Pons (tissue), 1 donor: ENCODE results near the gene MKRN2.
"Not testable (repeated sequence)": the region's sequence is repeated elsewhere in the genome, so short reads cannot be mapped to it uniquely, and the experiment has no call there.

Experiments used
- DNase-seq: peaks from one replicate; pipeline ENCODE4 v3.0.0-alpha.2; 2016; ENCODE audit warnings: low spot score

The MKRN2 gene

DNA sequence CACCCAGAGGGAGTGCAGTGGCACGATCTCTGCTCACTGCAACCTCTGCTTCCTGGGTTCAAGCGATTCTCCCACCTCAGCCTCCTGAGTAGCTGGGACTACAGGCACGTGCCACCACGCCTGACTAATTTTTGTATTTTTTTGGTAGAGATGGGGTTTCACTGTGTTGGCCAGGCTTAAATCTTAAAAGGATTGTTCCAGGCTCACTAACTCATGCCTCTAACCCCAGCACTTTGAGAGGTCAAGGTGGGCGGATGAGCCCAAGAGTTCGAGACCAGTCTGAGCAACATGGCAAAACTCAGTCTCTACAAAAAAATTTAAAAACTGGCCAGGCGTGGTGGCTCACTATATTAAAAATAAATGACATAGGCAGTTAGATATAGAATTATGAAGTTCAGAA lies 74.0 kb downstream of the MKRN2 start:
- DNase-seq = not testable (repeated sequence)

DNA sequence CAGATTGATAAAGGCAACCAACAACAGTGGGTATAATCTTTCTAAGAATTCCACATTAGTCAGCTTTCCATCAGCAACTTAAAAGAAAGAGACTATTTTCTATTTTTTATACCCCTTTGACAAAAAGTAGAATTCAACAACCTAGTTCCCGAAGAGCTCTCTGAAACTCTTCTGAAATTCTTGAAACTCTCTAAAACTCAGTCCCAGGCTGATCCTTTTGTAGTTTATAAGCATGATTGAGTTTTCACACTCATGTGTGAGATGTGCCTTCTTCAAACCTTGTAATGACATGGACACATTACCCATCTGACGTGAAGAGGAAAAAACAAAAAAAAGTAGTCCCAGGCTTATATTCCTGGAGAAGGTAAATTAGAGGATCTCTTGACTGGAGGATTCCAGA lies 75.6 kb downstream of the MKRN2 start:
- no peak for DNase-seq

GRCh38 chr3:12633108-12633507 lies 76.2 kb downstream of the MKRN2 start:
- no peak for DNase-seq
